Renal cortex interstitium (tissue), 11 donors: Measurements from ENCODE around the gene ZNF367. TPM values are rescaled to one million over a fixed set of nuclear protein-coding genes. Genes with fewer than 3 reads are reported as not detected.
"Not testable (repeated sequence)": the region's sequence is repeated elsewhere in the genome, so short reads cannot be mapped to it uniquely, and the experiment has no call there.

Source experiments
- DNase-seq, 11 donors: peaks; one replicate each; pipeline ENCODE4 v3.0.0-alpha.2; 2013; ENCODE audit warnings: low read depth in 9 of 11, low spot score in 4 of 11; ENCODE audit errors: extremely low read depth in 1 of 11
- polyA plus RNA-seq, 3 donors: library from polyadenylated mRNA; unstranded; fragments of 120-200 nt; gene quantifications; one replicate each; pipeline ENCODE4 v1.2.1, GENCODE V29; 2013; ENCODE audit not compliant: insufficient read length in 3 of 3

ZNF367 gene
- polyA plus RNA-seq, 3 donors: 7.9 to 9.7 (median 9.2) TPM

DNA sequence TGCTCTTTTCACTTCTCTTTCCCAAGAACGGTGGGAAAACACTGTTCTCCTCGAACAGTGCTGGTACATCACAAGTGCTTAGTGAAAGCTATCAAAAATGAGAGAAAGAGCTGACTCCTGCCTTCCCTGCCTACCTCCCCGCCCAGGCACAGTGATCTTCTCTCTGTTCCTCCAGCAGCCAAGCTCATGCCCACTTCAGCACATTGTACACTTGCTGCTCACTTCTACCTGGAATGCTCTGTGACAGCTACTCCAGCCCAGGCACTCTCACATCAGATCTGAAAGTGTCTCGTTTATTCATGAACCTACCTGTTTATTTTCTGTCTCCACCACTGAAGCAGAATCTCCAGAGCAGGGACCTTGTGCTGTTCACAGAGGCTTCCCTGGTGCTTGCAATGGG lies 36.5 kb downstream of the ZNF367 start:
- DNase-seq: no peak

GRCh38 chr9:96381125-96381524 lies 37.0 kb downstream of the ZNF367 start:
- no peak for DNase-seq

GRCh38 chr9:96379461-96379860 lies 38.7 kb downstream of the ZNF367 start:
- no peak for DNase-seq

DNA sequence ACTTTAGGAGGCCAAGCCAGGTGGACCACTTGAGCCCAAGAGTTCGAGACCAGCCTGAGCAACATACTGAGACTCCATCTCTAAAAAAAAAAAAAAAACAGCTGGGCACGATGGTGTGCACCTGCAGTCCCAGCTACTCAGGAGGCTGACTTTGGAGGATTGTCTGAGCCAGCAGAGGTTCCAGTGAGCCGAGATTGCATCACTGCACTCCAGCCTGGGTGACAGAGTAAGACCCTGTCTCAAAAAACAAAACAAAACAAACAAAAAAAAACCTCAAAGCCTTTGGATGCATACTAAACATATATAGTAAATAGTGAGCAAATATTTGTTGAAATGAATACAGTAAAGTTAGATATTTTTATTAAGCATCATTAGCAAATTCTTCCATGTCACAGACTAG lies 40.0 kb downstream of the ZNF367 start:
- DNase-seq: no peak

DNA sequence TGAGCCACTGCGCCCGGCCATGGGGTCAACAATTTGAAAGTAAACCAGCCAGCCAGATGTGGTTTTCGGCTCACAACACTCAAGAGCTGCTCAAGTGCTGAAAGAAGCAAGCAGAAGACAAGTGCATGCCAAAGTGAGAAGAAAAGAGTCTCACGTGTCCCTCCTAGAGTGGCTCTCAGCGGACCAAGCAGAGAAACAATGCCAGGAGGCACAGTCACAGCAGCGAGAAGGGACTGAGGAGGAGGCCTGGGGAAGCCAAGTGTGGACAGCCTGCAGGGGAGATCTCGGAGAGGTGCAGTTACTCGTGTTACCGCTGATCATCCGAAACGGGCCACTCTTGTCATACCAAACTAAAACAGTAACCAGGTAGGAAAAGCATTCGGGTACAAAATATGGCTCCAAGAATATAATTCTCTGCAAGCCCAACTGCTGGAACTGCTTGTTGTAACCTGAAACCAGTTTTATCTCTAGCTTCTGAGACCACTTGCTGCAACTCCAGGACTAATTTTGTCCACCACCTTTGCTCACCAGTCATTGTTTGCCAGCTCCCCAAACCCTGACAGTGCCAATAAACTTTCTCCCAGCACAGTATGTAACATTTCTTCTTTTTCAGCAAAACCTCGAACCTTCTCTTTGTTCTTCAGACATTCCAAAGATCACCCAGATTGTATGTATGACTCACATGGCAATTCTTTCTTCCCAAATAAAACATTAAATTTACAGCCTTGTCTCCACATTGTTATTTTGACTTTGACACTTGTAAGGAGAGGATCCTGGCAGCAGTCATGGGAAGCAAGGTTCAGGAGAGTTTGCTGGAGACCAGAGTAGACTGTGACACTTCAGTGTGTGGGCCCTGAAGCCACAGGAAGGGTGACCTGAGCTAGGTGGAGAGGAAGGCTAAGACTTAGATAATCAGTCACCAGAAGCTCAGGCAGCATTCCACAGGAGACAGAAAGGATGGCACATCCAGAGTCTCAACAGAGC lies 41.0 kb downstream of the ZNF367 start:
- DNase-seq: no peak

GRCh38 chr9:96375507-96375906 lies 42.7 kb downstream of the ZNF367 start:
- not testable (repeated sequence) for DNase-seq

GRCh38 chr9:96367943-96368342 lies 50.2 kb downstream of the ZNF367 start:
- no peak for DNase-seq

GRCh38 chr9:96363175-96363967 lies 54.8 kb downstream of the ZNF367 start:
- DNase-seq: no peak

GRCh38 chr9:96362119-96362518 lies 56.1 kb downstream of the ZNF367 start:
- DNase-seq: not testable (repeated sequence)

DNA sequence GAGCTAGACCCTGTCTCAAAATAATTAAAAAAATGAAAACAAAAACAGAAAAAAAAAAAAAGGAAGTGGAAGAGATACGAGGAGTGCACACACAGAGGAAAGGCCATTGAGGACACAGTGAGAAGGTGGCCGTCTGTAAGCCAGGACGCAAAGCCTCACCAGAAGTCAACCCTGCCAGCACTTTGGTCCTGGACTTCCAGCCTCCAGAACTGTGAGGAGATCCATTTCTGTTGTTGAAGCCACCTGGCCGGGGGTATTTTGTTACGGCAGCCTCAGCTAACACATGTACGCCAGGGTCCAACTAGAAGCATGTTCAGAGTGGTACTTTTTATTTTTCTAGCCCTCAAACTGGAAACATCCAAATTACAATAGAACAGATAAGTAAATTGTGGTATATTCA lies 56.5 kb downstream of the ZNF367 start:
- DNase-seq: no peak

DNA sequence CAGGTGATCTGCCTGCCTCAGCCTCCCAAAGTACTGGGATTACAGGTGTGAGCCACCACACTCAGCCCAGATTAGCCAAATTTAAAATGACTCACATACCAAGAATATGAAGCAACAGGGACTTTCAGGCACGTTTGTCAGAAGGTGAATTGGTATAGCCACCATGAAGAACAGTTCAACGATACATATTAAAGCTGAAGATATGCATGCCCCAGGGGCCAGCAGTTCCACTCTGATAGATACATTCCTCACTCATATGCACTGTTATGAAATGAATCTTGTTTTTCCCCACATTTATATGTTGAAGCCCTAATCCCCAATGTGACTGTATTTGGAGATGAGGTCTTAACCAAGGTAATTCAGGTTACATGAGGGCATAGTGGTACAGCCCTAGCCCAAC lies 57.2 kb downstream of the ZNF367 start:
- no peak for DNase-seq

GRCh38 chr9:96360523-96360922 lies 57.6 kb downstream of the ZNF367 start:
- DNase-seq: not testable (repeated sequence)

GRCh38 chr9:96350866-96351265 lies 67.3 kb downstream of the ZNF367 start:
- no peak for DNase-seq

DNA sequence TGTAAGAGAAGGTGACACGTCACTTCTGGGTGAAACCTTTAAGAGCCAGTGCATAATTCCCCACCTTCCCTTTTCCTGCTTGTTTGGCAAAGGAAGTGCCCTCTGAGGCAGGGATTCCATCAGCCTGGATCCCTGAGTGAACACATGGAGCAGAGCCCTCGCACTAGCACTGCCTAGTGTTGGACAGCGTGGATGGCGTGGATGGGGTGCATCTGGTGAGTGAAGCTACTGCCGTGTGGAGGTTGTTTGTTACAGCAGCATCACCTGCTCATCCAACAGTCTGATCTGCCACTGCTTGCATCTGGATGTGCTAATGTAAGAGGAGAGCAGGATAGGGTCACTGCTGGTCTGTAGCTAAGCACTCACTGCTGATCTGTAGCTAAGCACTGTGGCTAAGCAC lies 69.9 kb downstream of the ZNF367 start:
- DNase-seq: no peak

GRCh38 chr9:96345551-96345950 lies 72.6 kb downstream of the ZNF367 start:
- no peak for DNase-seq

DNA sequence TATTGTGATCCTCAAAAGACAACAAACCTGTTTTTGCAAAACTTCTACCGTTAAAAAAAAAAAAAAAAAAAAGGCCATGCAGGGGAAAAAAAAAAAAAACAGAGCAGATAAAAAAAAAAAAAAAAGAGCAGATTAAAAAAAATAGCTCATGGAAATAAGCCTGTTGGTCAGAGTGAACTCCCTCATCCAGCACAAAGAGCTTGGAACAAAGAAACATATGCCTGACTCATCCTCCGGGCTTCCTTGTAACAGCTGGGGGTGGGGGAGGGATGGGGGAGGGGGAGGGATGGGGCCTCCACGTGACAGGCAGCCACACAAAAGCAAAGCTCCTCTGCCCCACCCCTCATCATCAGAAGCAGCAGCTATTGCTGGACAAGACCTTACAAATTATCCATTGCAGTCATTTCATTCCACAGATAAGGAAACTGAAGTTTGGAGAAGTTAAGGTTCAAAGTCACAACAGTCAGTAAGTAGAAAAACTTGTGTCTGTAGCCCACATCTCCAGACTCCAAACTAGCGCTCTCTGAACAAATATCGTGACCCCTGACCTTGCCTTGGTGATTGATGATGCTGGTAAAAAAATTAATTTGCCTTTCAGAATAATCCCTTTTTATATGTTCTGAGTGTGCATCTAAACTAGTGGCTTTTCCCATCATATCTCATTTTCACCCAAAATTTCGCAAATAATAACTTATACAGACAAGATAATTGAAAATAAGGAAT lies 73.6 kb downstream of the ZNF367 start:
- DNase-seq: peak in 3 of 11 donors; percentile 4 to 20 (median 9)

DNA sequence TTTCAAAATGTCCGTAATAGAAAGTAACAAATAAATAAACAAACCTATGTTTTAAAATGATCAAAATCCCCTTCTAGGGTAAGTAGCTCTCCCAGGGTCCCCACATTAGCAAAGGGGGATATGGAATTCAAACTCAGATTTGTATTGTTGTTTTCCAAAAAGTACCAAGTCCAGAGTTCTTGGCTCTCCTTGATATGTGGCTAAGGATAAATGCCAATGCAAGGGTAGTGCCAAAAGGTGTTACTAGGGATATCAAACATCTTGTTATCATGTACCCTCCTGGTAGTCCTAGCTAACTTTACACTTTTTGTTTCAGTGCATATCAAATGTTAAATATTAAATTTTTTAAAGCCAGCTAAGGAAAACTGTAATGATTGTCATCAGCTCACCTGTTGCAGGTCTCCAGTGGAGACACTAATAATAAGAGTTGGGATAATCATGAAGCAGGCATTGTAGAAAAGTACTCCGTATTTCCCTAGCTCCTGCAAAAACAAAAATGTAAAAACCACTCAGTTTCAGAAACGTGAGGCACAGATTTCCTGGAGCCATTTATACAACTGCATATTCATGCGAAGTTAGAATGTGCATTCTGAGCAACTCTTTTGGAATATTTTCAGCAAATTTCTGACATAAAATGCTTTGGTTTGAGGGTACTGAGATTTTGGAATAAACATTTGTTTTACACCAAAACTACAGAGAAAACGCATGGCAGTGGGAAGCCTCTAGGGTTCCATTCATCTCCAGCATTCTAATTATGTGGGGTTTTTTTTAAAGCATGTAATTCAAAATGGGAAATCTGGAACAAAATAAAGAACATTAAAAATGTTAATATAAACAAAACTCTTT lies 74.4 kb downstream of the ZNF367 start:
- DNase-seq: no peak

DNA sequence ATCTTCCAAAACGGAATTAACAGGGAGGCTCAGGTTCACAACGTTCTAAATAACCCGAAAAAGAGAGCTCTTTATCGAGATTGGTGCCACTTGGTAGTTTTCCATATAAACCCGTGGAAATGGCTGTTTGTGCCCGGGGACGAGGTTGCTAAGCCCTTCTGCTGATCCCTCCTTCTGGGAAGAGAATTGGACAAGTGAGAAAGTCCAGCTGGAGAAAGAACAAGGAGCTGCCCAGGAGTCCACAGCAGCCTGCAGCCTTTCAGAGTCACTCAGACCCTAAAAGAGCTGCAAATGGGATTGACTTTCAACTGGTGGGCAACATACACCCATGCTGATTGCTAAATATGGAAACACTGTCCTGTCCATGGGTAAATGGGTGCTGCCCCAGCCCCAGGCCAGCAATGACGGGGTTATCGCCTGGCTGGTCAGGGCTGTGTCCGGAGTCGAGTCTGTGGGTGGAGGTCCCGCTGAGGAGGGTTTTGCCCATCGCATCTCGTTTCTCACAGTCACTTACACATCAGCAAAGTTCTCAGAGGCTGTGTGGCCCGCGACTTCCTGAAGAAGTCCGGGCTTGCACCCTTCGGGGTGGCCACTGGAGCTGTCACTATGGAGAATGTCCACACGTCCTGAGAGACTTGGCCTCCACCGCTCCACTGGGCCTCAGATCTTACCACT lies 75.5 kb downstream of the ZNF367 start:
- peak in 7 of 11 donors; percentile 18 to 53 (median 31) for DNase-seq
